GM21576 (cell line): ENCODE measurements around the gene CSTA.

Experiments
- ATAC-seq: cut with Tn5 transposase; IDR thresholded peaks from one replicate; pipeline ENCODE4 v1.9.1; 2021; ENCODE audit warnings: mild to moderate bottlenecking, moderate library complexity; ENCODE audit not compliant: unreplicated experiment

CSTA gene

GRCh38 chr3:122324871-122325323, at the start of gene CSTA:
TSS of gene CSTA (plus strand) at chr3:122325248. CDS start at chr3:122325293, 45 bp downstream.
- ATAC-seq, result no peak

DNA sequence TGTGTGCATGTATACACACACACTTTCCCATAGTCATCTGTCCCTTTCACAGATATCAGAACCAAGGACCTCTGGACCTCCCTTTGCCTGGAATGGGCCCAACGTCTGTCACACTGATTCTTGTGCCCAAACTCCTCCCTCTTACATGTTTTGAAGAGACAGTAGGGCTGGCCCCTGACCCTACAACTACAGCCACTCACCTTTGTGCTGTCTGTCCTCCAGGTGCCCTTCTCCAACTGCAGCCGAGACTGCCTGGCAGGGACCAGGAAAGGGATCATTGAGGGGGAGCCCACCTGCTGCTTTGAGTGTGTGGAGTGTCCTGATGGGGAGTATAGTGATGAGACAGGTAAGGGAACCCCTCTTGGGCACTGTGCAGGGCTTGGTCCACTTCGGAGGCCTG, 43.2 kb upstream of the CSTA start:
- ATAC-seq, result no peak

DNA sequence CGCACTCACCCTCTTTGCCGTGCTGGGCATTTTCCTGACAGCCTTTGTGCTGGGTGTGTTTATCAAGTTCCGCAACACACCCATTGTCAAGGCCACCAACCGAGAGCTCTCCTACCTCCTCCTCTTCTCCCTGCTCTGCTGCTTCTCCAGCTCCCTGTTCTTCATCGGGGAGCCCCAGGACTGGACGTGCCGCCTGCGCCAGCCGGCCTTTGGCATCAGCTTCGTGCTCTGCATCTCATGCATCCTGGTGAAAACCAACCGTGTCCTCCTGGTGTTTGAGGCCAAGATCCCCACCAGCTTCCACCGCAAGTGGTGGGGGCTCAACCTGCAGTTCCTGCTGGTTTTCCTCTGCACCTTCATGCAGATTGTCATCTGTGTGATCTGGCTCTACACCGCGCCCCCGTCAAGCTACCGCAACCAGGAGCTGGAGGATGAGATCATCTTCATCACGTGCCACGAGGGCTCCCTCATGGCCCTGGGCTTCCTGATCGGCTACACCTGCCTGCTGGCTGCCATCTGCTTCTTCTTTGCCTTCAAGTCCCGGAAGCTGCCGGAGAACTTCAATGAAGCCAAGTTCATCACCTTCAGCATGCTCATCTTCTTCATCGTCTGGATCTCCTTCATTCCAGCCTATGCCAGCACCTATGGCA, 41.1 kb upstream of the CSTA start:
- no peak for ATAC-seq

- no peak for ATAC-seq
These were observed 40.6 kb upstream of the CSTA start for GRCh38 chr3:122284486-122284885.

DNA sequence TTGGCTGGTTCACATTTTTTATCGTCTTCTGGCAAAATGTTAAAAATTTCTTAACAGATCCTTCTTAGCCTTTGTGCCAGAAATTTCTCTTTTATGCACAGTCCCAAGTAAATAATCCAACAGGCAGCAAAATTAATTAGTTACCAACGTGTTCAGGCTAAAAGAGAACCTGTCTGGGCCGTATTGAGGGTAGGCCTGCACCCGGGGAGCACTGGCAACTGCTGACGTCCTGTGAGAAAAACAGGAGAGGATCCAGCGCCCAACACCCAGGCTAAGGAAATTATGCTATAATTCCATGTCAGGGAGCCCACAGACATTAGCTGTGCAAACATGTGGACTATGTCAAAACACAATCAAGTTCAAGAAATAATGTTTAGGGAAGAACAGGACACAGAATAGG, 30.7 kb upstream of the CSTA start:
- no peak for ATAC-seq

DNA sequence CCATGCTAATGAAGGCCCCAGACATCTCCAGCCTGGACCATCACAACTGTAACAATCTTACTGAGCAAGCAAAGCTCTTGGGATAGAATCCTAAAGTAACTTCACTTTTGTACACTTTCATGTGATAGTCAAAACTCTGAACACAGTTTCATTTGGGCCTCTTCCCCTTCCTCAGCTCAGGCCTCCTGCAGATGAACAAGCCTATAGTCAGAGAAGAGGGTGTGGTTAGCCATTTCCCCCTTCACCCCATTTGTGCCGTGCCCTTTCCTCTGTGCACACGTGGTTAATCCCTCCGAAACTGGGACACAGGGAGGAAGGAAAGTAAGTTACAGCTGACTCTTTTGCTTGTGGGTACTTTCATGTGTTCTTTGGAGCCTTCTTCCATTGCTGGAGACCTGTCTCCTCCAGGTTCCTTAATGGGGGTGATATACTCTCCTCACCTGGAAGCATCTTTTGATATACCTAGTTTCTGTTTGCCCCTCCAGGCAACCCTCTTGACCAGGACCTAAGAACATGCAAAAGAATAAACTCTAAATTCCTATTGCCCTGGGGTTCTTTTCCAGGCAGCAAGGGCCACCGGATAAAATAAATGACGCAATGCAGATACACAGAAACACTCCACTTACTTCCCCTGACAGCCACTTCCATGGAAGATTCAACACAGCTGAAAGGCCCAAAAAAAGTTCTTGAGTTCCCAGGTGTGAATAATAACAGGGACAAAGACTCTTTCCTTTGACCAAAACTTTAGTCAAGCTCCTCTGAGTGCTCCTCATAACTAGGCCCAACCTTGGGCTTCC, 29.6 kb upstream of the CSTA start:
- ATAC-seq, result no peak

GRCh38 chr3:122298239-122298638, 26.8 kb upstream of the CSTA start:
- peak; percentile 51 for ATAC-seq

DNA sequence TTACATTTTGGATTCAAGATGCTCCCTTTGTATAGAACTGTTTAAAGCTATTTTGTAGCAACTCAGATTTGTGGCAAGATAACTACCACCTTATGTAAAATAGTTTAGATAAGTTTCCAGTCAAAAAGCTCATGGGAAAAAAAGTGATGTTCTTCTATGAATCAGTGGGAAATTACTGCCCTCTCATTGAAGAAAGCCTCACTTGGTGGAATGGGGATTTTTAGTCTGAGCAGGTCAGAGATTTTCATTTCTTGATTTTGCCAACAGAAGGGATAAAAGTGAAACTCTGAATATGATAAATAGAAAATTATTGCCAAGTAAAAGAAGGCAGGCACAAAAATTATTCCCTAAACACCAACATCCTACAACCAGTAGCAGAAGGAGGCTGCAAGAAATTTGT, 25.8 kb upstream of the CSTA start:
- no peak for ATAC-seq

GRCh38 chr3:122299872-122300460, 25.1 kb upstream of the CSTA start:
- no peak for ATAC-seq

GRCh38 chr3:122301063-122301462, 24.0 kb upstream of the CSTA start:
- no peak for ATAC-seq

DNA sequence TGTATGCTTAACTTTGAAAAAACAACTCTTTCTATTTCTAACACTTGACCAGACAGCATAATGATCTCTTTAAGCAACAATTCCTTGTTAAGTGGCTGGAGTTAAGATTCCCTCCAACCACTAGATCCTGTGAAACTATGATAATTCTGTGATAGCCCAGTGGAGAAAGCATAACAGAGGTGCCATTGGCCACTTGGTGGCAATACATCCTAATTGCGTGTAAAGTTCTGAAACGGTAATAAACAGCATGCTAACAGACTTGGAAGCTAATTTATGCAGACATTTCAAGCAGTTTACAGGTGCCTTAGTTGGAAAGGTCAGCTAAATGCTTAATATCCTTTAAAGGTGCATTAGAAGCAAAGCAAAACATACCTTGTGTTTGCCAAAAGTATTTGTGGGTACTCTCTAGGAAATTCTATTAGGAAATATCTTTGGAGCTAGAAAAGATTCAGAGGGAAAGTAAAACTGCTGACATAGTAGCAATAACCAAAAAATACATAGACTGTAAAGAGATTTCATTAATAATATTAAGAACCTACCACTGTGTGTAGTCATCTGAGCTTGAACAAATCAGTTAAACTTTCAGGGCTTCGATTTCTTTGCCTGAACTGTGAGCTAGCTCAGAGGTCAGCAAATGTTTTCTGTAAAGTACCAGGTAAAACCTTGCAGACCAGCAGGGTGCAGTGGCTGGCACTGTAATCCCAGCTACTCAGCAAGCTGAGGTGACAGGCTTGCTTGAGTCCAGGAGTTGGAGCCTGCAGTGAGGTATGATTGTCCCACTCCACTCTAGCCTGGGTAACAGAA, 19.0 kb upstream of the CSTA start:
- no peak for ATAC-seq

DNA sequence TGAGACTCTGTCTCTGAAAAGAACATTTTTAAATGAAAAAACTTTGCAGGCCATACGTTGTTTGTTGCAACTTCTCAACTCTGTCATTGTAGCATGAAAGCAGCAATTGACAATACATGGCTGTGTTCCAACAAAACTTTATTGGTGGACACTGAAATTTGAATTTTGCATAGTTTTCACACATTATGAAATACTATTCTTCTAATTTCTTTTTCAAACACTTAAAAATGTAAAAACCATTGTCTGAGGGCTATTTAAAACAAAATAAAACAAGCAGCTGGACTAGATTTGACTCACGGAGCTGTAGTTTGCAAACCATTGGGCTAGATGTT, 18.5 kb upstream of the CSTA start:
- no peak for ATAC-seq

- no peak for ATAC-seq
These were observed 17.9 kb upstream of the CSTA start for GRCh38 chr3:122307094-122307687.

- no peak for ATAC-seq
These were observed 17.1 kb upstream of the CSTA start for GRCh38 chr3:122307976-122308375.

DNA sequence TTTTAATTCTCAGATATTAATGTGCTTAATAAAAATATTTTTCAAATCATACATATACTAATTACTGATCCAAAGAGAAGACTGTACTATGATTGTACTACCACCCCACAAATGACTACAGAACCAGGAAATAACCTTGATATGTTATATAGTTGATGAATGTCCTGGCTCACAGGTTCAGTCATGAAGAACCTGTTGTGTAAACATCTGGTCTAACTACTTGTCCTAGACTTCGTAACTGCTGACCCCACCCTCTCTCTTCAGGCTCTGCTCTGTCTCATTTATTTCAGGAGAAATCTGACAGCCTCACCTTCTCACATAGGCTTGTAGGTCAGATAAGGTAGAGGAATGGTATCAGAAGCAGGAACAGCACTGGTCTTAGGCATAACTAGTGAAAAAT, 14.7 kb upstream of the CSTA start:
- no peak for ATAC-seq

DNA sequence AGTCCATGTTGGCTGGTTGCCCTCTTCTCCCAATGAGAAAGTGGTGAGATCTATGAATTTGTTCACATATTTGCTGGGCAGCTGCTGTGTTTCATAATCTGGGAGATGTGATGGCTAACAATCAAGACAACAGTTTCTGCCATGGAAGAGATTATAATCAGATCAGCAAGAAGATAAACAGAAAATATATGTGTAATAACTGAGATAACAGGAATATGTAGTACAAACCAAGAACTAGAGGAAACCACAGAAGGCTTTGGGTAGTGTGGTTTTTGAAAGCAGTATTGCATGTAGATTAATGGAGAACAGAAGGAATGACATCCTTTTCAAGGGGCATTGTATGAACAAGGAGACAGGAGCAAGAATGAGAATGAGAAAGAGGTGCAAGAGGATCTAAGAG, 12.2 kb upstream of the CSTA start:
- no peak for ATAC-seq

GRCh38 chr3:122313281-122313680, 11.8 kb upstream of the CSTA start:
- ATAC-seq, result no peak

DNA sequence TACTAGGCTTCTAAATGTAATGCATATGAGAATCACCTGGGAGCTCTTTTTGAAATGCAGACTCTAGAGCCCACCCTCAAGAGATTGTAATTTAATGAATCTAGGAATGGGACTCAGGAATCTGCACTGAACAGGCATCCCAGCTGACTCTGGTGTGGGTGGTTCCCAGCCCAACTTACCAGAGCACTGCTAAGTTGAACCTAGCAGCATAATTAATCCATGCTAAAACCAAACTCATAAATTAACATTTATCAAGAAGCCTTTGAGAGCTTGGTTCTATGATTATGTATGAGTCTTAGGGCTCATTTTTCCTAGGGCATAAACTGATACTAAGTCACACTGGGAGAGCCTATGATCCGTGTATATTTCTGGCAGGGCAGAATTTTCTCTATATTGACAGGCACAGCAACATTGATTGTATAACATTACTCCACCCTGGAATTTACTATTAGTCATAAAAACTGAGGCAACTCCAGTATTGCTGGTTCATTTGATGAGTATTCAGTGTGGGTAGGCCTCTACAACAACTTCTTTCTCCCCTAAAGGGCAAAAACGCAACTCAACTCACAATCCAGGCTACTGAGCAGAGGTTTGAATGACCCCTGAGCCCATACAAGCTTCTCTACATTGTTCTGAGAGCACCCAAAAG, 10.7 kb upstream of the CSTA start:
- ATAC-seq, result no peak

- ATAC-seq, result no peak
These were observed 9.4 kb upstream of the CSTA start for GRCh38 chr3:122315619-122316018.

- no peak for ATAC-seq
These were observed 8.7 kb upstream of the CSTA start for GRCh38 chr3:122316368-122316767.

GRCh38 chr3:122318620-122319019, 6.4 kb upstream of the CSTA start:
- no peak for ATAC-seq
